ENCODE data around the gene OR2T10.
"Not testable (repeated sequence)": the region's sequence is repeated elsewhere in the genome, so short reads cannot be mapped to it uniquely, and the experiment has no call there.

The OR2T10 gene

DNA sequence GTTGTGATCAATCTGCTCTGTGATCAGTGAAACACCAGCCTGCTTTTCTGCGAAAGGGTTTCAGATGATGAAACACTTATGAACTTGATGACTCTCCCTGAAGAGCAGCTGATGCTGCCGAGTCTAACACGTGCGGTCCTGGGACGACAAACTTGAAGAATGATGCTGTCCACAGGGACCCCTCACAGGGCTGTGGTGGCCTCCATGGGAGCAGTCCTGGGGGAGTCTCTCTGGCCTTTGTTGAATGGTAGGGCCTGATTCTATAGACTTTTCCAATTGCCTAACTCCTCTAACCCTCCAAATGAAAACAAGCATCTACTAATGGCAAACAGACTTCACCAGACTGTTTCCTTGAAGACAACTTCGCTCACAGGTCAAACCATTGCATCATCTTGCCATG is at the start of gene OR2T10:
TSS of gene OR2T10 (minus strand) at position 112 of the 400 bp plus-strand sequence. CDS start 3,932 bp downstream, outside the sequence.
- DNase-seq (ENCODE audit: low read depth), result no peak

- DNase-seq (ENCODE audit: low read depth), result not testable (repeated sequence)
Observed at GRCh38 chr1:248645178-248645577, 47.7 kb upstream of the OR2T10 start, which contains the start of gene OR2T35. OR2T35 (minus strand) TSS chr1:248645278; CDS start chr1:248639258, 6,020 bp downstream.

- DNase-seq (ENCODE audit: low read depth), result not testable (repeated sequence)
Observed at GRCh38 chr1:248642971-248643651, 45.6 kb upstream of the OR2T10 start.

- DNase-seq (ENCODE audit: low read depth), result not testable (repeated sequence)
Observed at GRCh38 chr1:248641583-248641982, 44.1 kb upstream of the OR2T10 start.

DNA sequence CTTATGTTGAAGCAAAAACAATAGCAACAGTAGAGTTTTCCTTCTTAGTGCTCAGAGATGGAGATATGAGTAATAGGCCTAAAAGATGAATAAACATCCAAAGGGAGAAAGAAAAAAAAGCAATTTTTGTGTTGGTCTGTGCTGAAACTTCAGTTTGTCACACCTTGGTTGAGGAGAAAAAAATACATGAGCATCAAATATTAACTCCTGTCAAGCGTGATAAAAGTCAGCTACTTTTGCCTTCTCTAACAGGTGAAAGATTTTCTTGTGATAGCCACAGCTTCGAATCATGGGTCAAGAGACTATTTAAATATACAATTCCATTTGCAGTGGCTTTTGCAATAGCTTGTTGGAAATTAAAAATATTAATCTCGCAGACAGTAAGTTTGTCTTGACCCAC is 43.4 kb upstream of the OR2T10 start:
- DNase-seq (ENCODE audit: low read depth), result not testable (repeated sequence)

DNA sequence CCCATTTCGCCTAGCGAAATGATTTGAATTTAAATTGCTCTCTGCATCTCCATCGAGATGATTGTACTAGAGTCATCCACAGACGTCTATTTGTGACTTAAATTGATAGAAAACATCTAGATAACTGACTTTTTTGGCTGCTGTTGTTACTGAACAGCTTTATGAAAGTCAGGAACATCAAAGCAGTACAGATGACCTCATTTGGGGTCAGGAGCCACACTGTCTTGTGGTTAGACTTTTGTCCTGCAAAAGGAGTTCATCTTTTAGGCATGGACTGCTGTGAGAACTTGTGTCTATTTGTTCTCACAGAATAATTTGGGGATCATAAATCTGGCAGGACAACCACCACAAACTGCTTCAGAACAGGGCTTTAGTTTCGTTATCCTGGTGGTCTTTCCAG is 42.2 kb upstream of the OR2T10 start:
- not testable (repeated sequence) for DNase-seq (ENCODE audit: low read depth)

DNA sequence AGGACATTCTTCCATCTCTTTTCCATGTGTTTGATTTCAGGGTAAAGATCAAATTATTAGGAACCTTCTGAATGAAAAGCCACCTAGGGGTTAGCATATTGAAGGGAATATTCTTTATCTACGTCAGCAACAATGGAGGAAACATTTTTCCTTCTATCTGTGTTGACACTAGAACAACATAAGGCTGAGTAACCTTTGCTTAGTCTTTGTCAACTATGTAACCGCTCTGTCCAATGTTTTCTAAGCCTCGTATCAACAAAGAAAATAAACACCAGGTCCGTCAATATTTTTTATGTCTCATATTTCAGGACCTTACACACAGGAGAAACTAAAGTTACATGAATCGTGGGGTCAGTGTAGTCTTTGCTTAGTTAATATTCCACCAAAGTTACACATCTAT is 39.1 kb upstream of the OR2T10 start:
- not testable (repeated sequence) for DNase-seq (ENCODE audit: low read depth)

GRCh38 chr1:248634991-248635390 is 37.5 kb upstream of the OR2T10 start, which contains the start of gene OR2T11:
OR2T11 (minus strand) TSS chr1:248635091; CDS start chr1:248627128, 7,963 bp downstream.
- DNase-seq (ENCODE audit: low read depth), result not testable (repeated sequence)

- DNase-seq (ENCODE audit: low read depth), result no peak
Observed at GRCh38 chr1:248631354-248632008, 34.0 kb upstream of the OR2T10 start.

DNA sequence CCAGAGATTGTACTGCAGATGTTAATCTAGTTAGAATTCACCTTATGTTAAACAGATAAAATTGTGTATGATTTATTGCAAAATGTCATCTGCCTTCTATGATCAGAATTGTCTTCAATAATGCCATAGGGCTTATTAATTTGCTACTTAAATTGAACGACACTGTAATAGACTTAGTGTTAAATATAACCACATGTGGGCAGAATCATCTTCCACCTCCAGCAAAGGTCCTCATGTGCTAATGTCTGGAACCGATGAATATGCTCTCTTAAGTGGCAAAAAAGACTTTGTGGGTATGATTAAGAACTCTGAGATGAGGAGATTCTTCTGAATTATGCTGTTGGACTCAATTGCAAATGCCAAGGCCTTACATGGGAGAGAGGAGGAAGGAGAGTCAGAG is 33.1 kb upstream of the OR2T10 start:
- DNase-seq (ENCODE audit: low read depth), result no peak

DNA sequence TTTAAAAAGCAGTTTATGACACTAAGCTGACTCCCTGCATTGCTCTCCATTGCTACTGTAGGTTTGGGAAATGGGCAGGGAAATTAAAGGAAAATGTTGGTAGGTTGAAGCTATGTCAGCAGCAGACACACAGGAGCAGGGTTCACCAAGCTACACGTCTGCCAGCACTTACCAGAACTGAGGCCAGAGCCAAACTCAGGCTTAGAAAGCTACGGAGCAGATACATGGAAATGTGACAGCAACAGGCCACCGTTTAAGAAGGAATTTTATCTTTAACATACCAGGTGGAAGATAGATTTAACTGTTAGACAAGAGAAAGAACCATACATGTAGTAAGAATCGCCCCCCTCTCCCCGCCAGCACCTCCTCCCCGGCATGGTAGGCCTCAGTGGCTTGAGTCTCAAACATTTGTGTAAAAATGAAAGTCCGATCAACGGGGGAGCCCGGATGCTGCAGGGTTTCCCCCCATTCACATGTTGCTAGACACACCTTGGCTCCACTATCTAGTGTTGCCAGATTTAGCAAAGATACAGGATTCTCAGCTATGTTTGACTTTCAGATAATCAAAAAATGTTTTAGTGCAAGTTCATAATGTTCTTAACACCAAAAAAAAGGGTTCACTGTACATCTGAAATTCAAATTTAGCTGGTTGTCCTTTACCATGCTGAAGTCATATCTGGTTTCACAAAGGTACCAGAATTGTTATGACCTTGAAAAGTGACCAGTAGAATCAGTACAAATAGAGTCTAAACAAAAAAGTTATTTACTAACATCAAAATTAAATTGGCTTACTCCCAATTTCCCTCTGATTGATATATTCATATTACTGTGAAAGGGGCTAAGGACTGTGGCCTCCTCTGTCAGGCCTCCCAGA is 30.7 kb upstream of the OR2T10 start:
- no peak for DNase-seq (ENCODE audit: low read depth)

DNA sequence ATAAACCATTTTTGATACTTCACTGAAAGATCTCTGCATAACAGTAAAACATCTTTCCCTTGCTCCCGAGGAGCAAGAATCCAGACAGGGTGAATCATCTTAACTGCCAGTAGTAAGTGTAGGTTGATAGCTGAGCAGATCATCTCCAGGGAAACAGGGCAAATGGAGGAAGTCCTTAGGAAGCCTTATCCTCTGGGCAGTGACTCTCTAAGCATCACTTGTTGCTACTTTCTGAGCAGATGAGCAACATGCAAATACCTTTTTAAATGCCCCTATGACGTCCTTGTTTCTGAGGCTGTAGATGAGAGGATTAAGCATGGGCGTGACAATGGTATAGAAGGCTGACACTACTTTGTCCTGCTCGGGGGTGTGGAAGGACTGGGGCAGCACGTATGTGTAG is 28.5 kb upstream of the OR2T10 start:
- no peak for DNase-seq (ENCODE audit: low read depth)

GRCh38 chr1:248625166-248625565 is 27.7 kb upstream of the OR2T10 start:
- no peak for DNase-seq (ENCODE audit: low read depth)

GRCh38 chr1:248622570-248623001 is 25.1 kb upstream of the OR2T10 start:
- DNase-seq (ENCODE audit: low read depth), result no peak

DNA sequence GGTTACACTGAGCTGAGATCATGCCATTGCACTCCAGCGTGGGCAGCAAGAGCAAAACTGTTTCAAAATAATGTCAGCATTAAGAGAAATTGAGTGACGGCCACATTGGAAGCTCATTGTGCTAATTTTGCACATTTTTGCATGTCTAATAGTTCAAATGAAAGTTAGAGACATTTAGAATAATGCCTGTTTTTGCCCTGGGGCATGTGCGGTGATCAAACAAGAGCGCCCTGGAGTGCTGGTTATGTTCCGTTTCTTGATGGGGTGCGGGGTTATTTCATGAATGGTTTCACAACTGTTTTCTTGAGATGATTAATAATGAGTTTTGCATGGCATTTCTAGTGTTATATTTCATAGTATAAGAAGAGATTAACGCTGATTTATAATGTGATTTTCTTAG is 24.3 kb upstream of the OR2T10 start:
- no peak for DNase-seq (ENCODE audit: low read depth)

GRCh38 chr1:248618878-248619277 is 21.4 kb upstream of the OR2T10 start:
- DNase-seq (ENCODE audit: low read depth), result peak; percentile 24

DNA sequence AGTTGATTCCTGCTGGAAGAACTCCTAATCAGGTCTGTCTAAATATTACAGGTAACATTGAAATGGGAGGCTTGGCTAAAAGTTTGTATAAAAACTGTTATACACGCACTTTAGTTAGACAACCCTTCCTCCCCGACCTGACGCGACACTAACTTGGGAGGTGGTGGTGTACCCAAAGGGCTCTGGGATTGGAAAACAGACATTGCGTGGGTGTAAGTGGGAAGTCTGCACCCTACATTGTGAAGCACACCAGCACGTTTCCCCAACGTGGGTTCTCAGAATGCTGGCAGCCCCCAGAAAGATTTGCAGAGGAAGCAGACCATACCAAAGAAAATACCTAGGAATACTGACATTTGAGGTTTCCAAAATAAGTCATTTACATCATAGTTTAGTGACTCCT is 20.6 kb upstream of the OR2T10 start:
- DNase-seq (ENCODE audit: low read depth), result no peak

DNA sequence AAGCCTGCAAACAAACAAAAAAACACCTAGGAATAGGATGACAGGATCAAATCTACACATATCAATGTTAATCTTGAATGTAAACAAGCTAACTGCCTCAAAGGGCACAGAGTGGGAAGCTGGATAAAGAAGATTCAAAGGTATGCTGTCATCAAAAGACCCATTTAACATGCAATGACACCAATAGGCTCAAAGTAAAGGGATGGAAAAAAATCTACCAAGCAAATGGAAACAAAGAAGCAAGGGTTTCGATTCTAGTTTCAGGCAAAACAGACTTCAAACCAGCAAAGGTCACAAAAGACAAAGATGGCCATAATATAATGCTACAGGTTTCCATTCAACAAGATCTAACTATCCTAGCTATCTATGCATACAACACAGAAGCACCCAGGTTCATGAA is 16.2 kb upstream of the OR2T10 start:
- DNase-seq (ENCODE audit: low read depth), result no peak

DNA sequence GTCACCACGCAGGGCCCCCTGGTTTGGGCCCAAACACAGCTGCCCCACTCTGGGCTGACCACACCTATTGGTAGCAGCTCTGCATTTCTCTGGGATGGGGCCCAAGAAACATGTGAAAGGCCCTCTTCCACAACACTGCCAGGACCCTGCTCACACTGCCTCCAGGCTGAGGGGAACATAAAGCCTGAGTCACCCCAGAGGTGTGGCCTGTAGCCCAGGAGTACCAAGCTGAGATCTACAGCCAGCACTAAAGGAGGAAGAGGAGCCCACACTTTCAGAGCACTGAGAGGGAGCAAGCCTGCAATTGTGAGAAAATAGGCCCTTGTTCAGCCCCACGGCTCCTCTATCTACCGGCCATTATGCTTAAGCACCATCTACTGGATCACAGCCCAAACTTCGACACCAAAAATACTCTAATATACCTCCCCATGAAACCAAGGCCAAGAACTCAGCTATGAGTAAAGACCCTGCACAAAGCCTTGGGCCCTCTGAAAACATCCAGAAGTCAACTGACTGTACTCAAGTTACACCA is 14.4 kb upstream of the OR2T10 start:
- no peak for DNase-seq (ENCODE audit: low read depth)

- no peak for DNase-seq (ENCODE audit: low read depth)
Observed at GRCh38 chr1:248610301-248610700, 12.8 kb upstream of the OR2T10 start.

DNA sequence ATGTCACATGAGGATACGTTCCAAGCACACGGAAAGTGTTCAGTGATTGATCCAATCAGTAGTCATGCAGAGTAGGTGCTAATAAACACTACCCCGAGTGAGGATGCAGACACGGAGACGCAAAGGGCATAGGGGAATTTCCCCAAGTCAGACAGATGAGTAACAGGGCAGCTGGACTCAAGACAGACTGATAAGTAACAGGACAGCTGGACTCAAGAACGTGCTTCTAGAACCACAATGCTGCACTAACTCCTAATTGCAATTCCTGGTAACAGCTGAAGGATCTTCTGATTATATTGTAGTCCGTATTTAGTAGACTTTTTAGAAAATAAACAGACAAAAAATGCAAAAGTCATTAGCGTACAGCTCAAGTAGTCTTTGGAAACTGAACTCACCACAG is 1.9 kb upstream of the OR2T10 start:
- DNase-seq (ENCODE audit: low read depth), result no peak

DNA sequence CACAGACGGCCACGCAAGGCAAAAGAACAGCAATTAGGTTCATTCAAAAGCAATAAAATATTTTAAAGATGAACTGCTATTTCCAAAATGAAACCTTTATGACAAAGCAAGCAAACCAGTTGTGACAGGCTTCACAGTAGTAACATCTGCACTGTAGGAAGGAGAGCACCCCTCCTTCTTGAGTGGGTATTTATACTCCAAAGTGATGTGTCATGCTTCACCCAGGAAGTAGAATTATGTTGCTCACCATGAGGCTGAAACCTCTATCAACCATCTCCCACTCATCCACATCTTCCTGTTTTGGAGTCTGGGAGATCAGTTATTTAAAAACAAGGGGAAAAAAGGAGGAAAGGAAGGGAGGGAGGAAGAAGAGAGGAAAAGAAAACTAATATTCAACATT is 885 bp downstream of the OR2T10 start:
- DNase-seq (ENCODE audit: low read depth), result no peak
